GM23338 (cell line): ENCODE results near the gene CAPS. TPM values are rescaled to one million over a fixed set of nuclear protein-coding genes. Genes with fewer than 3 reads are reported as not detected.

ENCODE experiments used
- CREB1 ChIP-seq: fragments of 250-450 bp; sonication (Bioruptor Pico); IDR thresholded peaks from 2 replicates; pipeline ENCODE4 v1.5.0; 2020; ENCODE audit warnings: low read depth, mild to moderate bottlenecking, moderate library complexity
- CTCF ChIP-seq, 2 experiments: fragments of 200-600 bp in 1 of 2; sonication (generic) in 1 of 2; conservative IDR thresholded peaks; 2 replicates each; pipeline versions ENCODE4 v1.5.1 to v1.6.1; 2016 to 2017; ENCODE audit warnings: antibody characterized with exemption in 2 of 2, low read depth in 2 of 2, mild to moderate bottlenecking in 2 of 2, moderate library complexity in 1 of 2
- EZH2 ChIP-seq: fragments of 200-600 bp; sonication (generic); IDR thresholded peaks from one replicate; pipeline ENCODE4 v1.8.0; 2017; ENCODE audit warnings: antibody characterized with exemption, mild to moderate bottlenecking, low read depth; ENCODE audit not compliant: unreplicated experiment
- JUNB ChIP-seq: IDR thresholded peaks from one replicate; pipeline ENCODE4 v1.6.1; 2016; ENCODE audit warnings: antibody characterized with exemption; ENCODE audit not compliant: unreplicated experiment
- NANOG ChIP-seq: IDR thresholded peaks from 2 replicates; pipeline ENCODE4 v1.6.1; 2016; ENCODE audit warnings: antibody characterized with exemption, borderline replicate concordance
- POLR2AphosphoS5 ChIP-seq: IDR thresholded peaks from 2 replicates; pipeline ENCODE4 v1.6.1; 2016; ENCODE audit warnings: antibody characterized with exemption, low read depth
- ZNF331 ChIP-seq: fragments of 250-450 bp; sonication (Bioruptor Pico); IDR thresholded peaks from 2 replicates; pipeline ENCODE4 v1.5.0; 2020; ENCODE audit warnings: low read depth, mild to moderate bottlenecking, moderate library complexity
- ZNF462 ChIP-seq: fragments of 250-450 bp; sonication (Bioruptor Pico); IDR thresholded peaks from 2 replicates; pipeline ENCODE4 v1.5.0; 2020; ENCODE audit warnings: mild to moderate bottlenecking, moderate library complexity
- polyA plus RNA-seq: library from polyadenylated mRNA; unstranded; fragments of >200 nt; fragmentation: Nextera tagmentation; extraction: Ambion mirVana; gene quantifications from 2 replicates; pipeline ENCODE4 v1.2.1, GENCODE V29; 2016
- total RNA-seq: library from RNA; depleted of rRNA; stranded (reverse); fragments of >200 nt; shearing (Covaris generic); gene quantifications from 2 replicates; pipeline ENCODE4 v1.2.3, GENCODE V29; 2014

CAPS gene
- total and polyA plus RNA-seq, 2 experiments from 2014 or later = 1.5 to 3.2 TPM

GRCh38 chr19:5925830-5926427 lies 11.9 kb downstream of the CAPS start (continued):
- TF ChIP-seq ZNF462 (CRISPR knock-in tag) (no peak), NANOG (no peak), POLR2AphosphoS5 (no peak), EZH2 (no peak), ZNF331 (no peak), CTCF (conservative IDR thresholded peaks at IDR 0.05; ENCODE audit: low read depth in 2 of 2) (no peak), JUNB (no peak), CREB1 (CRISPR knock-in tag) (no peak)
